Left renal cortex interstitium (tissue), 4 donors: Measurements from ENCODE around the gene TEPSIN. TPM values are rescaled to one million over a fixed set of nuclear protein-coding genes. Genes with fewer than 3 reads are reported as not detected.
"Not testable (repeated sequence)": the region's sequence is repeated elsewhere in the genome, so short reads cannot be mapped to it uniquely, and the experiment has no call there.

Source experiments
- DNase-seq, 4 donors: peaks; one replicate each; pipeline ENCODE4 v3.0.0-alpha.2; 2013; ENCODE audit warnings: low read depth in 4 of 4, low spot score in 2 of 4, missing footprints in 1 of 4
- polyA plus RNA-seq, 4 donors: library from polyadenylated mRNA; unstranded; fragments of 120-200 nt; gene quantifications; one replicate each; pipeline ENCODE4 v1.2.1, GENCODE V29; 2013; ENCODE audit not compliant: insufficient read length in 4 of 4

The TEPSIN gene
- polyA plus RNA-seq, 4 donors: 12.3 to 34.3 (median 21.0) TPM

DNA sequence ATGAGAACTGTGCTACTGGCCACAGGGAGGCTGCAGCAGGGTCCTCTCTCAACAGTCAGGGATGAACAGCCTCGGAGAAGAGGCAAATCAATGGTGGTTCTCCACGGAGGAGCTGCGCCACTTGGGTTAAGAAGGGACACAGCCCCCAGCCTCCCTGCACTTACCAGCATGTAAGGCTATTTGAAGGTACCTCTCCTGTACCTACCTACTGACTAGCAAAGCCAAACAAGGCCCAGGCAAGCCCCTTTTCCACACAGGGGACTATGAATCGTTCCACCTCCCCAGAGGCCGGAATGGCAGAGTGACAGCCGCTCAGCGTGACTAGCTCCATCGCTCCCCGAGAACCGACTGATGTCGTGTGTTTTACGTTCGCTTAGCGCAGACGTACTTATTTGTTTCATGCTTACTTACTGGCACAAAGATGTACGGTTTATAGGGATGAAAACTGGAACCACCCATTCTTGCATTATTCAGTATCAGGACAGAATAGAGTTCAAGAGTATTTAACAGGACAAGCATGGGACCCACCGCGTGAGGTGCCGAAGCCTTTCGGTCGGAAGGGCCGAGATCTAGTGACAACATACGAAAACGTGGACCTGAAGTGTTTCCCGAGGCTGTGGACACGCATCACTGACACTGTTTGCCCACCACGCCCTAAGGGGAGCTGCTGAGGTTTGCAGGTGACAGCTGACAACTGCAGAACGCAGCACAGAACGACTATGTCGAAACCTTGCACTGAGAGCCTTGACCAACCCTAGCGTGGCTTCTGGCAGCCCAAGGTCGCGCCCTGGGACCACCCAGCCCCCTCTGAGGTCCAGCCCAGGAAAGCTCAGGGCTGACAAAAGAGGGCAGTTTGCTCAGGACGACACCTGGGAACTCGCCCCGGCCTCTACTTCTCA is 1.0 kb downstream of the TEPSIN start:
- no peak for DNase-seq

DNA sequence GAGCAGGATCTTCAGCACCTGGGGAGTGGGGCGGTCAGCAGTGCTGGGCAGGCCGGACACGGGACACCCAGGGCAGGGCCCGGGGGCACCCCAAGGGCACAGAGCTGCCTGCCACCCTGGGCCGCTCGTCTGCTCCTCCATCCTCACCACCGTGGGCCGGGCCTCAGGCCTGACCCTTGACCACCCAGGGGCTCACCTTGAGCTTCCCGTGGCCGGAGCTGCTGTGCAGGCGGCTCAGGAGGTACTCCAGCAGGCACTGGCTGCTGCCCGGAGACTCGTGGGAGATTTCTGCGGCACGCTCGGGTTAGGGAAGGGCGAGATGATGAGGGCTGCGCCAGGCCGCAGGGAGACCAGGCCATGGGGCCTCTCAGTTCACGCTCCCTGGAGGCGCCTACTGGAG is 2.1 kb downstream of the TEPSIN start:
- DNase-seq: no peak

GRCh38 chr17:81235822-81236740 is 2.8 kb downstream of the TEPSIN start:
- DNase-seq: no peak

- no peak for DNase-seq
Observed at GRCh38 chr17:81234940-81235821, 3.7 kb downstream of the TEPSIN start.

GRCh38 chr17:81234506-81234855 is 4.4 kb downstream of the TEPSIN start:
- DNase-seq: no peak

DNA sequence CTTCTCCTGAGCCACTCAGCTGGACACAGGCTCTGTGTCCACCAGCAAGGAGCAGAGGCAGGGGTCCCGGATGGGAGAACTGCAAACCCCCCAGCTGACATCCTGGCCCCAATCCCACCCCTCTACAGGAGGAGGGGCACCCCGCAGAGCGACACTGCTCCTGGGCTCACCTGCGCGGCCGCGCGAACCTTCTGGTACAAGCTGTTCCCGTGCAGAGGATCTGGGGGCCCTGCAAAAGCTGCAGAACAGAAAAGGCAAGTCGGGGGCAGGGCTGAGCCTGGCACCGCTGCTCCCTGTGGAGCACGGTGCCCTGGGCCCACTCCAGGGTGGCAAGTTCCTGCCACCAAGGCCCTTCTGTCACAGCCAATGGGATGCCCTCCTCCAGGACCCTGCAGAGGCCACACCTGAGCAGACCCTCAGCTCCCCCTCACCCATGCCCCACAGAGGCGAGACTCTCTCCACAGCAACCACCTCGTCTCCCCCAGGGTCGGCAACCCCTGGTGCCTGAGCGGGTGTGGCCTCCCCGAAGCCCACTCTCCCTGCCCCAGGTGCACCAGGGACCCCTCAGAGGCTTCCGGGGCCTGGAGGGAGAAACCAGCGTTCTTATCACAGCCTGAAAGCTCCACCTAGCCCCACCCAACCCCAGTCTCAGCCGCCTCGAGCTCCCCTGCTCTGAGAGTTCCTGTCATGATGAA is 4.9 kb downstream of the TEPSIN start:
- no peak for DNase-seq

DNA sequence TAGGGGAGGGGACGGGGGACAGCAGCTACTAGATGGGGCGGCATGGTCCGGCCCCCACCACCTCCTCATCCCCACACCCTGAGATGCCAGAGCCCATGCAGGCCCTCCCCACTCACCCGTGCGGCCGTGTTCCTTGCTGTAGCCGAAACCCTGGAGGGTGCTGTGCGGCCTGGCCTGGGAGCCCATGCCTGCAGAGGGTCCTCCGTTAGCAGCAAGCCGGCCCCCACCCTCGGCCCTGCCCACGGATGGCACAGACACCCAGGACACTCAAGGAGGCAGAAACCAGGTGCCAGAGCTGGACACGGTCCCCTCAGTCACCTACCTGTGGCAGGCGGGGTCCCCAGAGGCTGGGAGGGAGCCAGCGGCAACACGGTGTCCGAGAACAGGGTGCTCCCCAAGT is 5.5 kb downstream of the TEPSIN start:
- DNase-seq: no peak

- DNase-seq: no peak
Observed at GRCh38 chr17:81232616-81233241, 6.1 kb downstream of the TEPSIN start.

DNA sequence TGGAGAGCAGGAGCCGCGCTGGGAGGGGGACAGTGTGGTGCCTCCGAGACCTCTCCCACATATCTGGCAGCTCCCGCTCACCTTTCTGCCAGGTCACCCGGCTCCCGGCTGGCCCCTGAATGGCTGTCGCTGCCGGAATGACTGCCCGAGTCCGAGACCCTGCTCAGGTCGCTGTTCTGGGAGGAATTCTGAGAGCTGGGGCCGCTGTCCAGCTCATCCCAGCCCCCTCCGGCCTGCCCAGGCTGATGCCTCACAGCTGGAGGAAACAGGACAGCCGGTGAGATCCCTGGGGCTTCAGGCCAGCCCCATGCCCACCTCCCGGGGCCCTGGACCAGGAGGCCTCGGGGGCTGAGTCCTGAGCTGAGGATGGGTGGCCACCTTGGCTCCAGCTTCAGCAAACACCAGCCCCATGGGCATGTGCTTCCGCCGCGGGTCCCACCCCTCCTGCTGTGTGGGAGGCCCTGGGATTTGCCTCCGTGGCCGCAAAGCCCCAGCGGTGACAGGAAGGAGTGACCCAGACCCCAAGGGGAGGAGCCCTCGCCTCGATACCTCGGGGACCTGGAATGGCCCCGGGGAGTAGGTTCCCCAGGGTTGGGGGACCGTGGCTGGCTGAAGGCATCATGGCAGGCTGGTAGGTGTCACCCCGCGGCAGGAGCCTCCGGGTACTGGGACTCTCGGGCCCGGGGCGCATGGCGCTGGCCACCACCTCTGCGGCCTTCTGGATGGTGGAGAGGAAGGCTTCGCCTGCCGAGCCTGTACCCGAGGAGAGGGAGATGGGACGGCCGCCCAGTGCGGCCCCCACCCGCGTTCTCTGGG is 6.9 kb downstream of the TEPSIN start:
- DNase-seq: no peak

DNA sequence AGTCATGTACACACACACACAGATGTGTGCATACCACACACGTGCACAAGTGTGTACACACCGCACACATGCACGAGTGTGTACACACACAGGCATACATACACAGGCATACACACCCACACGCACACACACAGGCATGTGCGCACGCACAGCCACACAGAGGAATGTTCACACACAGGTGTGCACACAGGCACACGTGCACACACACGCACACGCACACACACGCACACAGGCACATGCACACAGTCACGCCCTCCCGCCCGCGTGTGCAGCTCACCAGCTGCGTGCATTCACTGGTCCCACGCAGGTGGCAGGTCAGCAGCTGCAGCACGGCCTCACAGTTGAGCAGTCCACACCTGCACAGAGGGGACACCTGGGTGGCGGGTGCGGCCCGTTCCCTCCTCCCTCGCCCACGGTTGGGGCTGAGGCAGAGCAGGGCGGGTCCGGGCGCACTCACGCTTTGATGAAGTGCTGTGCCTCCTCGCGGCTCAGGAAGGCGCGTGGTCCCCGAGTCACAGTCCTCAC is 7.7 kb downstream of the TEPSIN start:
- DNase-seq: no peak

DNA sequence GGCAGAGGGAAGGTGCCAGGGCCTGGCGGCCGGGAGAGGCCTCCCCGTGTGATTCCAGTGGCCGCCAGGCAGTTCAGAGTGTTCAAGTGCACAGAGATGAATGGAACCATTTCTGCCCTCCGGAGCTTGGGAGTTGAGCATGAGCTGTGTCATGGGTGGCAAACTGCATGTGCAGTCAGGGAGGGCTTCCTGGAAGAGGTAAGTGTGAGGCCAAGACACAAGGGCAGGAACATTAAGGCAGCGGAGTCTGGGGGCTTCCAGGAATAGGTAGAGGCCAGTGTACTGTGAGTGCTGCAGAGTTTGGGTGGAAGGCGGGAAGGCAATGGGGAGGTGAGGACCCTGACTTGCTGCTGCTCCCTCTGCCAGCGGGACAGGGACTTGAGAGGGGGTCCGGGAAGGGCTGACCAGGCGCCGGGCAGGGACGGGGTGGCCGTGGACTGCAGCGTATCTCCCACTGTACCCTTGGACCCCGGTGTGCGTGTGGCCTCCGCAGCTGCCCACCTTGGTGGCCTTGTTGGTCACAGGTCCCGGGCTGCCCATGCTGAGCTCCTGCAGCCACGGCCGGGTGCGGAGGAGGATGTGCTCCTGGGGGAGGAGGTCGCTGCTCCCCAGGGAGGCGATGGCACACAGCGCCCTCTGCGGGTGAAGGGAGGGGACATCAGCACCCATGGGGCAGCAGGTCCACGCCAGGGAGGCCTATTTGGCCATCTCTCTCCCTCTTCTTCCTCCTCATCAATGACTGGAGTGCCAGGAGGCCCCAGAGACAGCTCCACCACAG is 8.6 kb downstream of the TEPSIN start:
- no peak for DNase-seq

DNA sequence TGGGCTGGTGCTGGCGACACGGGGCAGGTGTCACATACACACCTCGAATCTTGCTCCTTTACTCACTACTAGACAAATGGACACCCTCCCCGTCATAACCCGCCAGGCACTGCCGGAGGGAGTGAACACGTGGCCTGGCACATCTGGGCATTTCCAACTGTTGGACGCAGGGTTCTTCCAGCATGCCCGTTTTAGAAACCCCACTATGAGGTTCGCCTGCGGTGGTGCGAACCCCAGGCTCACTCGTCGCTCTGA is 9.3 kb downstream of the TEPSIN start:
- no peak for DNase-seq

DNA sequence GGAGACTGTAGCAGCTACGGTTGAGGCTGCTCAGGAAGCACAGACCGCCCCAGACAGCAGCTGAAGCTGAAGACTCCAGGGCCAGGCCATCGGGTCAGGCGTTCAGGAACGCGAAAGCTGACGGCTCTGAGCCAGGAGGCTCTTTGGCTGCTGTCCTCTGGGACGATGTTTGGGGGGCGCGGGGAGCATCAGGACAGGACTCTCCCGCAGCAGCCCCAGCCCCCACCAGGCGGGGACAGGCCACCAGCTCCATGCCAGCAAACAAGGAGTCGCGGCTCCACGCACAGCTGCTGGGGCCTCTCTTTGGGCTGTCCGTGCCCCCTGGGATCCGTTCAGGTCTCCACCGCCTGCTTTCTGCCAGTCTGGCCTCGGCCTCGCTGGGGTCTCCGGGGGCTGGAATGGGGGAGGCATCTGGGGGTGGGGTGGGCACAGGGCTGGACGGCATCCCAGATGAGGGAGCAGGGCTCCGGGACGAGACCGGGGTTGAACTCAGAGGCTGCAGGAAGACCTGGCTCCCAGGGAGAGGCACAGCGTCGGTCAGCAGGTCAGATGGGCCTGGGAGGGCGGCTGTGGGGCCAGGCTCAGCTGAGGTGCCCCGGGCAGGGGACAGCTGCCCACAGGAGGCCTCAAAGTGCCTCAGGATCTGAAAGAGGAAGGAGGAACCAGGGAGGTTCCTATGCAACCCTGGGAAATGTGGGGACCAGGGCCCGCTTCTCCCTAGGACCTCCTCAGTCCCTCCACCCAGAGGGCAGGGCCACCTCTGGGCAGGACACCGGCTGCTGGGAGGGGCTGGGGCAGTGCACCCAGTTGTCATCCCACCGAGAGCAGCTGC is 9.8 kb downstream of the TEPSIN start:
- no peak for DNase-seq

DNA sequence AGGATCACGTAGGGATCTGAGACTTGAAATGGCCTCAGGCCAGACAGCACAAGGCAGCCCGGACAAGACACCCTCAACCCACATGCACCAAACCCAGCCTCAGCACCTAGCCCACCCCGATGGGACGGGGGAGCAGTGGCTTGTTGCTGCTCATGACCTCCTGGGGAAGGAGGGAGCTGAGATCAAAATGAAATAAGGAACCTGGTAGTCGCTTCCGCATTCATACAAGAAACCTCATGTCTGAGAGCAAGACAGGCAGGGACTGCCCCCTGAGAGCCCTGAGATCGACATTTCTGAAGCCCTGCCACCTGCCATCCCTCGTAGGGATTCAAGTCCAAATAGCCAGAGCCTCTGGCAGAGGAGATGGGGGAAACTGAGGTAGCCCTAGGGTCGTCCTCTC is 10.4 kb downstream of the TEPSIN start:
- DNase-seq: no peak

DNA sequence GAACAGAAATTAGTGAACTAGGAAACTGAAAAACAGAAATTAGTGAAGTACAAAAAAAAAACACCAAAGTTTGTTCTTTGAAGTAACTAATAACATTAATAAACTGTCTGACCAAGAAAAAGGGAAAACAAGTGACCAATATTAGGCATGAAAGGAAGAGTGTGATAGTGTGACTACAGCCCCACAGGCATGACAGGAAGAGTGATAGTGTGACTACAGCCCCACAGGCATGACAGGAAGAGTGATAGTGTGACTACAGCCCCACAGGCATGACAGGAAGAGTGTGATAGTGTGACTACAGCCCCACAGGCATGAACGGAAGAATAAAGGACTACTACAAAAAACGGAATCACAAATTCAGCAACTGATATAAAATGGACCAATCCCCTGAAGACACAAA is 11.2 kb downstream of the TEPSIN start:
- not testable (repeated sequence) for DNase-seq

GRCh38 chr17:81223762-81224130 is 15.1 kb downstream of the TEPSIN start:
- no peak for DNase-seq
